ENCODE results near the gene EVI5. TPM values are rescaled to one million over a fixed set of nuclear protein-coding genes. Genes with fewer than 3 reads are reported as not detected.

EVI5 gene
- total and polyA plus RNA-seq, 12 donors: 3.6 to 63.1 (median 45.2) TPM

DNA sequence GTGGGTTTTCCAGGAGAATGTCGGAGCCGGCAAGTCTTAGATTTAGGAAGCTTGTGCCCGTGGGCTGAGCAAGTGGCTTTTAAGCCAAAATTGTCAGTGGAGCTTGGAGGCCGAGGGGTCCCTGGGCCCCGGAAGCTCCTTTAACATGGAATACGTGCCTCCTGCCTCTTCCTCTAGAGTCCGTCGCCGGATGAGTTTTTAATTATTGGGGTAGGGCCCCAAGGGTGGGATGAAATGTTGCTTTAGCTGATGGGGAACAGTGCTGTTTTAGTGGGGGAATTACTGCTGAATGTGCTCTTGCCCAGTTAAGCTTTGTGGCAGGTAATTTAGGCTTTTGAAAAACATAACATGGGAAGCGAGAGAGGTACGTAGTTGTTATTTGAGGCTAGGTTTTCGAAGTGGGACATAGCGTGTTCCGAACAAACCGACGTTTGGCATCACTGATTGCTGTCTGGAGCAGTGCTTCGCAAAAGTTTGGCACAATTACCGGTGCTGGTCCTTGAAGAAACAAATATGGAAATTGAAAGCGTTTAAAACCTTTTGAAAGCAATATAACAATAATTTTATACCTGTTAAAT is 47.7 kb upstream of the EVI5 start:
- Histone ChIP-seq H3K36me3 (replicated peaks in 1 of 2) (peaks cover 0 to 36% of the 10 kb centered on the region in 2 donors), H3K27ac (peak overlapping the region; percentile 85 to 93 (median 90)), H3K4me3 (peak overlapping the region; percentile 72 to 99 (median 90)), H3K4me1 (replicated peaks in 1 of 2) (peaks cover 16 to 40% of the 10 kb centered on the region in 2 donors), H3K9me3 (replicated peaks in 1 of 3) (no peaks in the 10 kb centered on the region), H3K27me3 (no peaks in the 10 kb centered on the region)
- TF ChIP-seq CTCF (IDR thresholded peaks at IDR 0.05) (no peak), POLR2A (IDR thresholded peaks at IDR 0.05) (peak in 1 of 2 donors; percentile 55)
- WGBS, 4 donors: 0% methylated on average over 11 to 19 of the region's 19 CpGs
- DNase-seq: peak in 6 of 7 donors; percentile 37 to 68 (median 48)
- intact Hi-C loops (cut with DNase I): no loop called here

GRCh38 chr1:92831762-92832536 is 47.0 kb upstream of the EVI5 start, which contains the start of gene RPL5:
RPL5 (plus strand) TSS chr1:92832040; CDS start chr1:92832115, 75 bp downstream.
- Histone ChIP-seq H3K36me3 (replicated peaks in 1 of 2) (peaks cover 0 to 29% of the 10 kb centered on the region in 2 donors), H3K4me3 (peak within 1 kb of the TSS; percentile 72 to 99 (median 90)), H3K27ac (peak within 1 kb of the TSS; percentile 85 to 93 (median 90)), H3K4me1 (replicated peaks in 1 of 2) (peaks cover 16 to 33% of the 10 kb centered on the region in 2 donors), H3K9me3 (replicated peaks in 1 of 3) (no peaks in the 10 kb centered on the region), H3K27me3 (no peaks in the 10 kb centered on the region)
- WGBS, 4 donors: 0 to 1% (median 0%) methylated on average over 39 to 57 of the region's 57 CpGs
- TF ChIP-seq POLR2A (IDR thresholded peaks at IDR 0.05) (peak; percentile 85 to 94), CTCF (IDR thresholded peaks at IDR 0.05) (peak; percentile 91 to 98 (median 96))
- peak; percentile 97 to 99 (median 98) for DNase-seq
- intact Hi-C loops (cut with DNase I): no loop called here

DNA sequence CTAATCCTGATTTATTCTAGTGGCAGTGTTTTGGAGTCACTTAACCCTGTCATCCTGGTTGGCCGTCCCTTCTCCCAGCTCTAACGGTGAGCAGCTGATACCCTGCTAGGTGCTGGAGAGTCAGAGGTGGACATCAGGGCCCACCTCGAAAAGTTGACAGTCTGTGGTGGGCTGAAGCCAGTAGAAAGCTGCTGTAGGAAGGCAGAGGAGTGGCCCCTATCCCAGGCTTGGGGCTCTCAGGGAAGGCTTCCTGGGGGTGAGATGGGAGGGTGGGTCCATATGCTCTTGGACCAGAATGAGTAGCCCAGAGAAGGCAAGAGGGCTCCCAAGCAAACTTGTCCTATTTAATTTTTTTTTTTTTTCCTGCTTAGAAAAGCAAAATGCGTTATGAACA is 46.5 kb upstream of the EVI5 start:
- no peak overlapping the region for H3K27ac ChIP-seq
- intact Hi-C loops (cut with DNase I): no loop called here
- no peaks in the 10 kb centered on the region for H3K9me3 ChIP-seq (replicated peaks in 1 of 3)
- 25 to 50% (median 41%) methylated on average over 3 to 4 of the region's 4 CpGs for WGBS, 4 donors
- H3K4me1 ChIP-seq (replicated peaks in 1 of 2): peaks cover 16 to 27% of the 10 kb centered on the region in 2 donors
- H3K27me3 ChIP-seq: no peaks in the 10 kb centered on the region
- peak in 1 of 7 donors; percentile 26 for DNase-seq
- peak overlapping the region in 1 of 4 donors; percentile 72 for H3K4me3 ChIP-seq
- H3K36me3 ChIP-seq (replicated peaks in 1 of 2): peaks cover 0 to 23% of the 10 kb centered on the region in 2 donors
- no peak for TF ChIP-seq POLR2A (IDR thresholded peaks at IDR 0.05)
- TF ChIP-seq CTCF (IDR thresholded peaks at IDR 0.05): no peak

DNA sequence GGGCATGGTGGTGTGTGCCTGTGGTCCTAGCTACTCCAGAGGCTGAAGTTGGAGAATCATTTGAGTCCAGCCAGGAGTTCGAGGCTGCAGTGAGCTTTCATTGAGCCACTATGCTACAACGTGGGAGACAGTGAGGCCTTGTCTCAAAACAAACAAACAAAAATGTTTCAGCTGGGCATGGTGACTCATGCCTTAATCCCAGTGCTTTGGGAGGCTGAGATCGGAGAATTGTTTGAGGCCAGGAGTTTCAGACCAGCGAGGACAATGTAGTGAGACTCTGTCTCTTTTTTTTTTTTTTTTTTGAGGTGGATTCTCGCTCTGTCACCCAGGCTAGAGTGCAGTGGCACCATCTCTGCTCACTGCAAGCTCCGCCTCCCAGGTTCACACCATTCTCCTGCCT is 41.9 kb upstream of the EVI5 start:
- Histone ChIP-seq H3K4me3 (no peak overlapping the region), H3K27ac (no peak overlapping the region), H3K36me3 (replicated peaks in 1 of 2) (no peaks in the 10 kb centered on the region), H3K27me3 (no peaks in the 10 kb centered on the region), H3K9me3 (replicated peaks in 1 of 3) (no peaks in the 10 kb centered on the region), H3K4me1 (replicated peaks in 1 of 2) (peaks cover 0 to 2% of the 10 kb centered on the region in 2 donors)
- DNase-seq: no peak
- no peak for TF ChIP-seq POLR2A (IDR thresholded peaks at IDR 0.05)
- TF ChIP-seq CTCF (IDR thresholded peaks at IDR 0.05): no peak
- intact Hi-C loops (cut with DNase I): no loop called here
- 68 to 75% (median 72%) methylated on average over 4 to 6 of the region's 6 CpGs for WGBS, 4 donors

All from adrenal gland (tissue), 12 donors.